Fibroblast of upper back skin (primary cell): ENCODE results near the gene VPS26C.

ENCODE experiments used
- DNase-seq: peaks from one replicate; pipeline ENCODE4 v3.0.0-alpha.2; 2013

The VPS26C gene

DNA sequence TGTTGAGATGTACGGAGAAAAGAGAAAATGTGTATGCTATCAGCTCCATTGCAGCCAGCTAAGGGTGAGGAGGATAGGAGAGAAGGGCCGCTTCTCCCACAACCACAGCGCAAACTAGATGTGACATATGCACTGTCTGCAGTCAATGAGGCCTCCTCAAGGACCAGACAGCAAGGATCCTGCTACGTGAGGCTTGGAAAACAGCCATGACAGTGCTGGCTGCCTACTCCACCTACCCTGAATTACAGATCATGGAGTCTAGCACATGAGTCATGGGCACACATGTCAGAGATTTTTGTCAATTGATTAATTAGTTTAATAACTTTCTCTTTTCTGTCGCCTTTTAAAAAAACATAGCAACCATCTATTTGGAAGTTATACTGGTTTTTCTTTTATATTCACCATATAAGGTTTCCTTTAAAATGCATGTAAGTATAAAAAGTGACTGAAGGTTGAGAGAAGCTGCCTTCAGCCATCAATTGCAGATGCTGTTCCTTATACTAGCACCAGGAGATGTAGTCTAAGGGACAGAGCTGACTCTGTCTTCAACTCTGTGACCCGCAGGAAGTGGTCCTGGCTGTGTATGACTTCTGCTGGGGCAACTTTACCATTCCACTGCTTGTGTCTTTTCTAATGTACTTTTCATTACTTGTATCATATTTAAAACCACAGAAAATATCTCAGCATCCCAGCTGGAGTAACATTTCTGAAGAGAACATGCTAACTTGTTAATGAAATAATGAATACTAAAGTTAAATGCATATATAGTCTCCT, 3.1 kb downstream of the VPS26C start:
- peak; percentile 70 for DNase-seq

- DNase-seq, result no peak
Observed at GRCh38 chr21:37259426-37259825, 7.7 kb downstream of the VPS26C start.

DNA sequence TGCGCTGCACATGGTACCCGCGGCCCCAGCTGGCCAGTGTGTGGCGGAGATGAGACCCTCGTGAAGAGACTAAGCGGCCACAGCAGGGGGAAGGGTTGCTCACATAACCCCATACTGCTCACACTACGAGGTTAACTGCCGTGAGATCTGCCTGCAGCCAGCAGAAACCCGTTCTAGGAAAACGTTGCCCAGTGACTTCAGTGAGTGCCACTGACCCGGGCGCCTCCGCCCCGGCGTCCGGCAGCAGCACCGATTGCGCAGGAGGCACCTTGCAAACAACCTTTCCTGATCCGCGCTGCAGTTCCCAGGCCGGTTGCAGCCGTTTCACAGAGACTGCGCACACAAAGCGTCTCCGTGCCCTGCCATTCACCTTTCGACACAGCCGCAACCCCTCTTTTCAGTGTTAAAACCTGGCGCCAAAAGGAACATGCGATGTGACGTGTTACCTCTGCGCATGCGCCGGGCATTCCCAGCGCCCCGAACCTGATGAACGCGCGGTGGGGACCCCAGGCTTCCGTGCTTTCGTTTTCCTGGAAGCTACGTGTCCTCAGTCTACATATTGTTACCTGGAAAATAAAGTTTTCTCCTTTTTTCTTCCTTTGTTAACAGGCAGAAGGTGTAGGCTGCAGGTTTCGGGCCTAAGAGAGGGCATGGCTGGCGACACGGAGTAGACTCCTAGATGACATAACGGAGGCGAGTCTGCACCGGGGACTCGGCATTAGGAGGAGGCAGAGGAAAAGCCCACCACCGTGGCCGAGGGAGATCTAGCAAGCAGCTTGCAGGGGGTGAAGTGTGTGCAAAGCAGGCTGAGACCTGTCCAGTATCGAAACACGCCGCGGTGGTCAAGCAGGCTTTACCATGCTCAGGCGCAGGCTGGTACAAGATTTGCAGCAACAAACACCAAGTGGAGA, 8.9 kb downstream of the VPS26C start:
- peak; percentile 50 for DNase-seq

DNA sequence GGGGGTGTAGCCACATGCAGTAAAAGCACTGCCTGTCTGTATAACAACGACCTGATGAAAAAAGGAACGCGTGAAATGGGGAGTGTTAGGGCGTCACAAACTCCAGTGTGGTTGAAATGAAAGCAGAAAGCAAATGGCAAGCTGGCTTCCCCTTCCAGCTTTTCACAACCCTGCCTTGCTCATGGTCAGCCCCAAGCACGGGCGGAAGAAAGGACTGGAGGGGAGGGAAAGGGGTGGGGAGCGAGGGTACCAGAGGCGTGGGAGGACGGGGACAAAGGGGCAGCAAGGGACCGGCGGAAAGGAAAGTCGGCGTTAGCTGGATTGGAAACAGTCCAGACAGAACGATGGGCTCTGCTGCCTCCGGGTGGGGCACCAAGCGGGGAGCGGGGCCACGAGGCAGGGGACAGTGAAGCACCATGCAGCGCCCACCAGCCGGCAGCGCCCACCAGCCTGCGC, 9.6 kb downstream of the VPS26C start:
- DNase-seq, result no peak

DNA sequence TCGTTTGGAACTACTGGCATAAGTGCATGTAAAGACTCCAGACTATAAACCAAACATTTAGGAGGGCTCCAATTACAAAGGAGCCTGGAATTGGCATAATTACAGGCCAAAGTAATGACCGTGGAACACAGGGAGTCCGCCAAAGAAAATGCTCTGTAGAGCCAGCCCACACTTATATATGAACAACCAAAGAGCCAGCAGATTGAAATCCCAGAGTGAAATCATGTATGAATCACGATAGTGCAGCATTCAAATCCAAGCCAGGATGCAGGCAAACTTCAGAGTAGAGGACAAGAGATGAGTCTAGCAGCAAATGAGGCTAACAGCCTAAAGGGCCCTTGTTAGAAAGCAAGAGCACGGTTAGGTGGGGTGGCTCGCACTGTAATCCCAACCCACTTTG, 13.1 kb downstream of the VPS26C start:
- no peak for DNase-seq

DNA sequence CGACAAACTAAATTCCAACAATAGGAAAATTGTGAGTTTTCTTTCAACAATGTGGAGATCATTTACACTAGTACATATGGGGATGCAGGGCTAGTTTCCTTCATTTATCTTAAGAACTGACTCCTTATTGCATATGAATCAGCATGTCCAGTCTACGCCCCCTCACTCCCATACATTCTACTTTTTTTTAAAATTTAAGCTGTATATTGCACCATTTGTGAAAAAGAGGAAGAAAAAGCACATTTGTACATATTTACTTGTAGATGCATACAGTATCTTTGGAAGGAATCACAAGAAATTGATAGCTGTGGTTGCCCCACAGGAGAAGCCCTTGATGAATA, 15.9 kb downstream of the VPS26C start:
- no peak for DNase-seq

DNA sequence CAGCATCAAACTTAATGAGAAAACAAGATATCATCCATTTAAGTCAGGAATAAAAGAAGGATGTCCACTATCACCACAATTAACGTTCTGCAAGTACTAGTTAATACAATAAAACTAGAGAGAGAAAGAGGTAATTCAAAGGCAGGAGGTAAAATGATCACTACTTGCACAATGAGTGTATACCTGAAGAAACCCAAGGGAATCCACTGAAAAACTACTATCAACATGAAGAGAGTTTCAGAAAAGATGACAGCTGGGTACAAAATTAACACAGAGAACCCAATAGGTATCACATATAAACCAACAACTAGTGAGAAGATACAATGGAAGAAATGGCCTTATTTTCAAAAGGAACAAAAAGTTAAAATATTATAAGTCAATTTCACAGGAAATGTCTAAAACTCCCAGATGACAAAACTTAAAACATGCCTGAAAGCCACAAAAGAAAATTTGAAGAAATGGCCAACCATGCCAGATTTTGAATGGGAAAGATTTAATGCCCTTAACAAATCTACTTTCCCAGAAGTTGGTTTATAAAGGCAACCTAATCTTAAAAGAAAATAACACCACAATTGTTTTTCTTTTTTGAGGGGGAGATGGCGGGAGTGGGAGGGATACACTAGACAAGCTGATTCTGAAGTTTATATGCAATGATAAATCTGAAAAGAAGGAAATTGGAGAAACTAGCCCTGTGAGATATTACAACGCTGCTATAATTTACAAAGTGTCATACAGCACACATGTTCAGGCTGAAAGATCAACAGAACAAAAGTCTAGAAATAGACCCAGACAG, 17.8 kb downstream of the VPS26C start:
- DNase-seq, result no peak

GRCh38 chr21:37248298-37248697, 18.8 kb downstream of the VPS26C start:
- no peak for DNase-seq

DNA sequence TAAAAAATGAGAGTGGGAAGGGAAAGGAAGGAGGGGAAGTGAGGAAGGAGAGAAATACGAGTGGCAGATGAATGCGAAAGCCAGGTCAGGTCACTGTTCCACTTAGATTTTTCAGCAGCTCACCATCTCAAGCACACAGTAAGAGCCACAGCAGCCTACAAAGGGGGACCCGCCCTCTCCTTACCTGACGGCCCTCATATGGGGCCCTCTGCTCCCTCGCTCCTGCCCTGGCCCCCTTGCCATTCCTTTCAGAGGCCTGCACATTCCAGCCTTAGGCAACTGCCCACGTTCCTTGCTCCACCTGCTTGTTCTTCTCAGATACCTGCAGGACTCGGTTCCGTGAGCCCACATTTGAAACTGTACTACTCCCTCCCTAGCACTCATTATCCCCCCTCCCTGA, 22.0 kb downstream of the VPS26C start:
- no peak for DNase-seq

DNA sequence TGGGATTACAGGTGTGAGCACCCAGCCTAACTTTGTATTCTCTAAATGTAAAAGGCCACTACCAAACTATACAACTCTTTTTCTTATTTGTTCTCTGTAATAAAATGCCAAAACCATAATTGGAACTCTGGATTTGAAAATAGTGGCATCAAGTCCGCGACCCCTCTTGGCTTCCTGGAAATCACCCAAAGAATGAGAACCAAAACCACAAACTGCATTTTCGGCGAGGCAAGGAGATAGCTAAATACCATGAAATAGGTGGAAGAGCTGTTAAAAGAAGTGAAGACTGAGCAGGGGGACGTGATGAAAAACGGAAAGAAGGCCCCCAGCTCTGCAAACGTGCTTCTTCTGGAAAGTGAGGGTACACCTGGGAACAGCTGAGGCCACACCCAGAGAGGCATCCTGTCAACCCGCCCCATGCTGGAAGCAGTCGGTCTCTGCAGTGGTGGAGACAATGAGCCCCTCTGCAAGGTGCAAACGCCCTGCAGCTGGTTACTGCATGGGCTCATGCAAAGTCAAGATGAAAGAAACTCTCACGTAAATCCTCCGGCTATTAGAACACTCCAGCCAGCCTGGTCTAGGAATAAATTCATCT, 22.5 kb downstream of the VPS26C start:
- DNase-seq, result peak; percentile 47

- no peak for DNase-seq
Observed at GRCh38 chr21:37243961-37244360, 23.2 kb downstream of the VPS26C start.

- no peak for DNase-seq
Observed at GRCh38 chr21:37241426-37241825, 25.7 kb downstream of the VPS26C start.

DNA sequence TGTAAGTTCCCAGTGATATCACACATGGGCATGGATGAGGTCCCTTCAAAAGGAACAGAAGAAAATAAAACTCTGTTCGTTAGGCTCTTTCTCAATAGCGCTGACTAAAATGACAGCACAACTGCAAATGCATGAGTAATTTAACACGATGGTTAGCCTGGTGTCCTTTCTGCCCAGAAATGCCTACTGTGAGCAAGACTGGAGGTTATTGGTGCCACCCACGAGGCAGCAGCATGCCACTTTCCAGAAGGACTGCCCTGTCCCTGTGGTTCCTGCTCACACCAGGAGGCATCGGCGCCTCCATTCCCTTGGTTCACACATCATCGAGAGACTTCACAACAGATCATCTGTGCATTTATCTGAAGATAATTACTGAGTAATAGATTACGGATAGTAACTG, 26.2 kb downstream of the VPS26C start:
- DNase-seq, result no peak

- no peak for DNase-seq
Observed at GRCh38 chr21:37237764-37238163, 29.4 kb downstream of the VPS26C start.

DNA sequence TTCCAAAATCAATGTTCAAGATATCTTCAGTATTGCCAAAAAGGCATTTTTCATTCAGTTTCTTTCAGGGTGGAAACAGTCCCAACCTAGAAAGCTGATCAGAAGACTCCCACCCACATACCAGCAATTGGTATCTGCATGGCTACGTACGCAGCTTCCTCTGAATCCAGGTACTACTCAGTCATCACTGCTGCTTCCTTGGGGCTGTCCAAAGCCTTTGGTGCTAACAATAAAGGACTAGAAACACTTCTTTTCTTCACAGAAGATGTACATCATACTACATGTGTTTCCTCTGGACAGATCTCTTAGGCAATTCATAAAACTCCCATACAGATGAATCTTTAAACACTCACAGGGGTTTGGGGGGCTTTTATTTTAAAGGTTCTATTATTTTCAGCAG, 29.8 kb downstream of the VPS26C start:
- DNase-seq, result no peak

- DNase-seq, result no peak
Observed at GRCh38 chr21:37233551-37234146, 33.5 kb downstream of the VPS26C start.

GRCh38 chr21:37232274-37233018, 34.7 kb downstream of the VPS26C start:
- DNase-seq, result no peak

GRCh38 chr21:37231671-37232070, 35.5 kb downstream of the VPS26C start:
- DNase-seq, result no peak

DNA sequence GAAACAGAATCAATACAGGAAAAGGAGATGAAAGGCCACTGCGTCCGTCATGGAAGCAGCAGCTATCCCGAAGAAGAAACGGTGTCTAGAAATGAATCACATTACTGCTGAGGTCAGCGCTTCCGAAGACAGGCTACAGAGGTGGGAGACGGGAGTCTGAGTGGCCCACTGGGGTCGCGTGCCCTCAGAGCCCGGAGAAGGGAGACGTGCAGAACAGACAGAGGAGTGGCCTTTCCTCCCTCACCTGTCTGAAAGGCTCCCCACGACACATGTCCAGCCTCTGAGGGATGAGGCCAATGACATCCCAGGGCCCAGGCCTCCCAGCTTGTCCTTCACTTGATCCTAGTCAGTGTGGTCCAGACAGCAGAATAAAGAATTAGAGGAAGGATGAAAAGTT, 35.9 kb downstream of the VPS26C start:
- DNase-seq, result no peak

- DNase-seq, result no peak
Observed at GRCh38 chr21:37230632-37231248, 36.4 kb downstream of the VPS26C start.

DNA sequence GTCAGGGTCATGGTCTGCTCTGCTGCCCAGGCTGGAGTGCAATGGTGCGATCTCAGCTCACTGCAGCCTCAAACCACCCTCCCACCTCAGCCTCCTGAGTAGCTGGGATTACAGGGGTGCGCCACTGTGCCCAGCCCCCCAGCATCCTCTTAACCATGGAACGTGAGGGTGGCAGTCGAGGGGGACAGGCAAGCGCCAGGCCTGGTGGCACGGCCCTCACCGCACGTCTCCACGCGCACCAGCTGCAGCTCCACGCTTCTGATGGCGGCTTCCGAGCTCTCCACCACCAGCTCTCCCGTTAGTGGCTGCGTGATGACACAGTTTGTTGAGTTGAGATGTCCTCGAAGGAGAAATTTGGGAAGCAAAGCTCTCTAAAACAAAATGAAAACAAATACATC, 39.1 kb downstream of the VPS26C start:
- DNase-seq, result no peak
